ENCODE results near the gene DTNB.
"Not testable (repeated sequence)": the region's sequence is repeated elsewhere in the genome, so short reads cannot be mapped to it uniquely, and the experiment has no call there.

DTNB gene

DNA sequence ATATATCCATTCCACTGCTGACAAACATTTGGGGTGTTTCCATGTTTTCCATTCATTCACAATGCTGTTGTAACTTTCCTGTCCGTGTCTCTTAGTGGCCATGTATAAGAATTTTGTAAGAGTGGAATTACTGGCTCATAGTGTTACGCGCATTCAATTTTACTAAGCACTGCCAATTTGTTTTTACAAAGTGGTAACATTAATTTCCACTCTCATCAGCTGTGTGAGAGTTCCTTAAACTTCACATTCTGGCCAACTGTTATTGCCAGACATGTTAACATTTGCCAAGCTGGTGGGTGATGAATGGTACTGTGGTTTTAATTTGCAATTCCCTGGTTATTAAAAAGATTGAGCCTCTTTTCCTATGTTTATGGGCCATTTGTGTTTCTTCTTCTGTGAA, 134.2 kb downstream of the DTNB start:
- no peak for DNase-seq (ENCODE audit: low read depth, low spot score)
- ChIA-PET CTCF (no interaction called here), POLR2A (no interaction called here)
- TF ChIP-seq, protein P1, sequence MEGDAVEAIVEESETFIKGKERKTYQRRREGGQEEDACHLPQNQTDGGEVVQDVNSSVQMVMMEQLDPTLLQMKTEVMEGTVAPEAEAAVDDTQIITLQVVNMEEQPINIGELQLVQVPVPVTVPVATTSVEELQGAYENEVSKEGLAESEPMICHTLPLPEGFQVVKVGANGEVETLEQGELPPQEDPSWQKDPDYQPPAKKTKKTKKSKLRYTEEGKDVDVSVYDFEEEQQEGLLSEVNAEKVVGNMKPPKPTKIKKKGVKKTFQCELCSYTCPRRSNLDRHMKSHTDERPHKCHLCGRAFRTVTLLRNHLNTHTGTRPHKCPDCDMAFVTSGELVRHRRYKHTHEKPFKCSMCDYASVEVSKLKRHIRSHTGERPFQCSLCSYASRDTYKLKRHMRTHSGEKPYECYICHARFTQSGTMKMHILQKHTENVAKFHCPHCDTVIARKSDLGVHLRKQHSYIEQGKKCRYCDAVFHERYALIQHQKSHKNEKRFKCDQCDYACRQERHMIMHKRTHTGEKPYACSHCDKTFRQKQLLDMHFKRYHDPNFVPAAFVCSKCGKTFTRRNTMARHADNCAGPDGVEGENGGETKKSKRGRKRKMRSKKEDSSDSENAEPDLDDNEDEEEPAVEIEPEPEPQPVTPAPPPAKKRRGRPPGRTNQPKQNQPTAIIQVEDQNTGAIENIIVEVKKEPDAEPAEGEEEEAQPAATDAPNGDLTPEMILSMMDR (IDR thresholded peaks at IDR 0.05; ENCODE audit: insufficient read depth, low read length, missing control alignments) = no peak
- no peak overlapping the region for H3K4me3 ChIP-seq (ENCODE audit: low read depth, low read length)

GRCh38 chr2:25537526-25537925, 135.9 kb downstream of the DTNB start:
- TF ChIP-seq, protein P1 (IDR thresholded peaks at IDR 0.05; ENCODE audit: insufficient read depth, low read length, missing control alignments) = no peak
- no peak overlapping the region for H3K4me3 ChIP-seq (ENCODE audit: low read depth, low read length)
- POLR2A ChIA-PET = no interaction called here
- CTCF ChIA-PET = interaction anchor here (1.0 kb wide), 1 partner anchor 175 kb away, joined by 3 read pairs; no protein-coding TSS in a partner anchor
- DNase-seq (ENCODE audit: low read depth, low spot score) = no peak

- POLR2A ChIA-PET; DNase-seq (ENCODE audit: low read depth, low spot score); CTCF ChIA-PET; H3K4me3 ChIP-seq (ENCODE audit: low read depth, low read length): not testable (repeated sequence)
Observed at GRCh38 chr2:25535411-25536289, 137.7 kb downstream of the DTNB start.

DNA sequence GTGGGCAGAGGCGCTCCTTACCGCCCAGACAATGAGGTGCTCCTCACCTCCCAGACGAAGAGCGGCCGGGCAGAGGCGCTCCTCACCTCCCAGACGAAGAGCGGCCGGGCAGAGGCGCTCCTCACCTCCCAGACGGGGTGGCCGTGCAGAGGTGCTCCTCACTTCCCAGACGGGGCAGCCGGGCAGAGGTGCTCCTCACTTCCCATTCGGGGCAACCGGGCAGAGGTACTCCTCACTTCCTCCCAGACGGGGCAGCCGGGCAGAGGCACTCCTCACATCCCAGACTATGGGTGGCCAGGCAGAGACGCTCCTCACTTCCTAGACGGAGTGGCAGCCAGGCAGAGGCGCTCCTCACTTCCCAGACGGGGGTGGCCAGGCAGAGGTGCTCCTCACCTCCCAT, 138.4 kb downstream of the DTNB start:
- CTCF ChIA-PET; POLR2A ChIA-PET; H3K4me3 ChIP-seq (ENCODE audit: low read depth, low read length); DNase-seq (ENCODE audit: low read depth, low spot score): not testable (repeated sequence)

DNA sequence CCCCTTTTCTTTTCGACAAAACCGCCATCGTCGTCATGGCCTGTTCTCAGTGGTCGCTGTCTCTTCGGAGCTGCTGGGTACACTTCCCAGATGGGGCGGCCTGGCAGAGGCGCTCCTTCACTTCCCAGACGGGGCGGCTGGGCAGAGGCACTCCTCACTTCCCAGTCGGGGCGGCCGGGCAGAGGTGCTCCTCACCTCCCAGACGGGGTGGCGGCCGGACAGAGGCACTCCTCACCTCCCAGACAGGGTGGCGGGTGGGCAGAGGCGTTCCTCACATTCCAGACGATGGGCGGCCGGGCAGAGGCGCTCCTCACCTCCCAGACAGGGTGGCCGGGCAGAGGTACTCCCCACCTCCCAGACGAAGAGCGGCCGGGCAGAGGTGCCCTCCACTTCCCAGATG, 138.9 kb downstream of the DTNB start:
- TF ChIP-seq, protein P1 (IDR thresholded peaks at IDR 0.05; ENCODE audit: insufficient read depth, low read length, missing control alignments) = no peak
- no peak for DNase-seq (ENCODE audit: low read depth, low spot score)
- CTCF ChIA-PET = no interaction called here
- no peak overlapping the region for H3K4me3 ChIP-seq (ENCODE audit: low read depth, low read length)
- POLR2A ChIA-PET = no interaction called here

GRCh38 chr2:25533771-25534170, 139.6 kb downstream of the DTNB start:
- DNase-seq (ENCODE audit: low read depth, low spot score); H3K4me3 ChIP-seq (ENCODE audit: low read depth, low read length); CTCF ChIA-PET; POLR2A ChIA-PET: not testable (repeated sequence)

DNA sequence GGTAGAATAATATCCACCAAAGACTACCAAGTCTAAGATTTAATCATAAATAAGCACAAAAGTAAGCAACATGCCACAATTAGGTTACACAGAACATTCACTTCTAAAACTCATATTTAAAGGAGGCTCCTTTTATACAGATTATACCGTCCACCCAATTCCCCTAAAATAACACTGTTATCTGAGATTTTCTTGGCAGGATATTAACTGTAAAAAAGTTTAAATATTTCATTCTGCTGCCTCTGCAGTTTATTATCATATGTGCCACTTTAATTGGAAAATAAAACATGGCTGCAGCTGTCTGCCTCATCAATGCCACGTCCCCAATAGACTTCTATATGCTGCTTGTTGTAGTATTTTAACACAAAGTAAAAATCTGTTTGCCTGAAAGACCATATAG, 140.9 kb downstream of the DTNB start:
- no peak overlapping the region for H3K4me3 ChIP-seq (ENCODE audit: low read depth, low read length)
- TF ChIP-seq, protein P1 (IDR thresholded peaks at IDR 0.05; ENCODE audit: insufficient read depth, low read length, missing control alignments) = no peak
- DNase-seq (ENCODE audit: low read depth, low spot score) = no peak
- POLR2A ChIA-PET = no interaction called here
- CTCF ChIA-PET = no interaction called here

DNA sequence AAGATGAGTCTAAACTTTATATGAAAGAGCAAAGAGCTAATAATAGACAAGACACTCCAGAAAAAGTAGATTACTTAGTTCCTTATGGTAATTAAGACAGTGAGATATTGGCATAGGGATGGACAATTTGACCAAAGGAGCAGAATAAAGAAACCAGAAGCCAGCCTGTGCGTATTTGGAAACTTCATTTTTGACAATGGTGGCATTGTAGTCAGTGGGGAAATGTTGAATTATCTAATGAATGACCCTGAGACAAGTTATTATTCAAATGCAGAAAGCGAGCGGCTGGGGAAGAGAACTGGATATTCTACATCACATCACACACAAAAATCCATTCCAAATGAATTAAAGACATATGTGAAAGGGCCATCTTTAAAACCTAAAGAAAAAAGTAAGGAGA, 144.3 kb downstream of the DTNB start:
- CTCF ChIA-PET = interaction anchor here (0.9 to 1.0 kb wide), 3 partner anchors 10 to 167 kb away, joined by 3 to 5 read pairs (median 4); no protein-coding TSS in a partner anchor
- TF ChIP-seq, protein P1 (IDR thresholded peaks at IDR 0.05; ENCODE audit: insufficient read depth, low read length, missing control alignments) = no peak
- no peak overlapping the region for H3K4me3 ChIP-seq (ENCODE audit: low read depth, low read length)
- DNase-seq (ENCODE audit: low read depth, low spot score) = no peak
- POLR2A ChIA-PET = no interaction called here

All from AG04449 (cell line).